Stimulated activated naive CD8-positive, alpha-beta T cell treated with anti-CD3 and anti-CD28 coated beads, Interleukin-15, amount 100 ng/mL, for 72 hours (primary cell): ENCODE measurements around the gene IGLL5.
"Not testable (repeated sequence)": the region's sequence is repeated elsewhere in the genome, so short reads cannot be mapped to it uniquely, and the experiment has no call there.

Experiments used
- ATAC-seq: fragments of 150-1000 bp; cut with Tn5 transposase; 2 replicates; pipeline ENCODE4 v1.10.0; 2021; ENCODE audit warnings: mild to moderate bottlenecking, moderate library complexity
- DNase-seq, 2 donors: peaks; one replicate each; pipeline ENCODE4 v3.0.0; 2021 to 2022
- H3K27ac Mint-ChIP-seq, 2 donors: one replicate each; pipeline ENCODE4 v1.8.0; 2022; ENCODE audit warnings: mild to moderate bottlenecking in 2 of 2, mixed read lengths in 2 of 2, moderate library complexity in 2 of 2
- H3K27me3 Mint-ChIP-seq: one replicate; pipeline ENCODE4 v1.8.0; 2022; ENCODE audit warnings: mixed read lengths
- H3K4me1 Mint-ChIP-seq: one replicate; pipeline ENCODE4 v1.8.0; 2022; ENCODE audit warnings: mild to moderate bottlenecking, mixed read lengths
- H3K4me3 Mint-ChIP-seq, 2 donors: one replicate each; pipeline ENCODE4 v1.8.0; 2022; ENCODE audit warnings: mild to moderate bottlenecking in 2 of 2, mixed read lengths in 2 of 2, moderate library complexity in 1 of 2
- H3K9me3 Mint-ChIP-seq, 2 donors: one replicate each; pipeline ENCODE4 v1.8.0; 2022; ENCODE audit warnings: mixed read lengths in 2 of 2

Gene IGLL5

GRCh38 chr22:22890085-22890484 is 2.5 kb downstream of the IGLL5 start:
- Mint-ChIP-seq H3K4me1 (peaks cover 13% of the 10 kb centered on the region), H3K4me3 (no peak overlapping the region), H3K27ac (no peak overlapping the region), H3K9me3 (no peaks in the 10 kb centered on the region), H3K27me3 (peaks cover 75% of the 10 kb centered on the region)
- ATAC-seq (no peak), DNase-seq (no peak)

GRCh38 chr22:22891139-22891621 is 3.6 kb downstream of the IGLL5 start:
- no peaks in the 10 kb centered on the region for H3K9me3 Mint-ChIP-seq
- no peak overlapping the region for H3K27ac Mint-ChIP-seq
- no peak overlapping the region for H3K4me3 Mint-ChIP-seq
- ATAC-seq (no peak), DNase-seq (no peak)
- H3K27me3 Mint-ChIP-seq: peaks cover 77% of the 10 kb centered on the region
- peaks cover 4% of the 10 kb centered on the region for H3K4me1 Mint-ChIP-seq

GRCh38 chr22:22892096-22893052 is 4.8 kb downstream of the IGLL5 start:
- Mint-ChIP-seq H3K4me1 (peaks cover 4% of the 10 kb centered on the region), H3K27me3 (peaks cover 74% of the 10 kb centered on the region), H3K4me3 (no peak overlapping the region), H3K9me3 (no peaks in the 10 kb centered on the region), H3K27ac (peak overlapping the region in 1 of 2 donors; percentile 10)
- ATAC-seq (no peak), DNase-seq (no peak)

- Mint-ChIP-seq H3K4me3 (no peak overlapping the region), H3K27me3 (peaks cover 72% of the 10 kb centered on the region), H3K27ac (no peak overlapping the region), H3K4me1 (peaks cover 4% of the 10 kb centered on the region), H3K9me3 (no peaks in the 10 kb centered on the region)
- ATAC-seq (no peak), DNase-seq (no peak)
Observed at GRCh38 chr22:22893077-22893805, 5.6 kb downstream of the IGLL5 start.

DNA sequence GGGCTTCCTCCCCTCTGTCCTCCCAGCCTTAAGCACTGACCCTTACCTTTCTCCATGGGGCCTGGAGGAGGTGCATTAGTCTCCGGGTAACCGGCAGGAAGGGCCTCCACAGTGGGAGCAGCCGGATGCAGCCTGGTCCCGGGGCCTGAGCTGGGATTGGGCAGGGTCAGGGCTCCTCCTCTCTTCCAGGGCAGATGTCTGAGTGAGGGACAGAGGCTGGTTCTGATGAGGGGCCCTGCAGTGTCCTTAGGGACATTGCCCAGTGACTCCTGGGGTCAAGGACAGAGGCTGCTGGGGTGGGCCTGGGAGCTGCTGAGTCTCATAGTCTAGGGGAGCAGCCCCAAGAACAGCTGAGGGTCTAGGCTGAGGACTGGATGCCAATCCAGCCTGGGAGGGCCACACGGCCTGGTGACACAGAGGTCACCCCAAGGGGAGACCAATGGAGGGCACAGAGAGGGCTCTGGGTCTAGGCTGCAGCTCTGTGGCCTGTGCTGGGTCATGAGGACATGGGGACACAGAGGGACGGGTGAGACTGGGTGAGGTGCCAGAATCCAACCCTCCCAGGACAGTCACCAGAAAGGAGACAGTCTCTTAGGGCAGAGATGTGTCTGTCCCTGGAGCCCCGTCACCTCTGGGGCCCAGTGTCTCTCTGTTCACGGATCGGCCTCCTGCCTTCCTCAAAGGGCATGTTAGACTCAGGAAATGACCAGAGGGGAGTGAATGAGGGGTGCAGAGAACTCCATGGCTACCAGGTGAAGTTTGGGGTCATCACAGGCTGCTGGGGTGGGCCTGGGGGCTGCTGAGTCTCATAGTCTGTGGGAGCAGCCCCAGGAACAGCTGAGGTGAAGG is 6.5 kb downstream of the IGLL5 start:
- Mint-ChIP-seq H3K9me3 (no peaks in the 10 kb centered on the region), H3K27ac (no peak overlapping the region), H3K27me3 (peaks cover 66% of the 10 kb centered on the region), H3K4me1 (peaks cover 4% of the 10 kb centered on the region), H3K4me3 (no peak overlapping the region)
- DNase-seq (no peak), ATAC-seq (no peak)

DNA sequence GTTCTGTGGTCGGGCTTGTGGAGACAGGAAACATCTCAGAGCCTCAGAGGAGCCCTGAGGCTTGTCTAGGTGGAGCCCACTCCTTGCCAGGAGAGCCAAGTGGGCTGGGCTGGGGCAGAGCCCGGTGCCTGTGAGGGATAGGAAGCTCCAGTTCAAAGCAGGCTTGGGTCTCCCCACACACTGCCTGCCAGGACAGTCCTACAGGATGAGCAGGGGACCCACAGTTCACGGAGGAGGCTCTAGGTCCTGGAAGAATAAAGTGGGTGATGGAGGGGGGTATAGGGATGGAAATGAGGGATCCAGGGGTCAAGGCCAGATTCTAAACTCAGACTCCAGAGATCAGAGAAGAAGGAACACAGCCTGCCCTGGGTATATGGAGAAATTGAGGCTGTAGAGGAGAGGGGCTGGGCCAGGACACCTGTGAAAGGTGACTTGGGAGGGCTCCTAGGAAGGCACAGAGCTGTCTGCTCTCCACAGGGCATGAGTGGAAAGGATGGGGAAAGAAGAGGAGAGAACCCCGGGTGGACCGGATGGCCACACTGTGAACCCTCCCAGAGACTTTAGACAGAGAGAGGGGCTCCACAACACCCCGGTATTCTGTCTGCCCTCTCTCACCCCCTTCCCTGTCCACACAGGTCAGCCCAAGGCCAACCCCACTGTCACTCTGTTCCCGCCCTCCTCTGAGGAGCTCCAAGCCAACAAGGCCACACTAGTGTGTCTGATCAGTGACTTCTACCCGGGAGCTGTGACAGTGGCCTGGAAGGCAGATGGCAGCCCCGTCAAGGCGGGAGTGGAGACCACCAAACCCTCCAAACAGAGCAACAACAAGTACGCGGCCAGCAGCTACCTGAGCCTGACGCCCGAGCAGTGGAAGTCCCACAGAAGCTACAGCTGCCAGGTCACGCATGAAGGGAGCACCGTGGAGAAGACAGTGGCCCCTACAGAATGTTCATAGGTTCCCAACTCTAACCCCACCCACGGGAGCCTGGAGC is 7.4 kb downstream of the IGLL5 start:
- H3K9me3 Mint-ChIP-seq: no peaks in the 10 kb centered on the region
- peak overlapping the region in 1 of 2 donors; percentile 0 for H3K27ac Mint-ChIP-seq
- peaks cover 63% of the 10 kb centered on the region for H3K27me3 Mint-ChIP-seq
- H3K4me3 Mint-ChIP-seq: no peak overlapping the region
- DNase-seq (no peak), ATAC-seq (no peak)
- peaks cover 4% of the 10 kb centered on the region for H3K4me1 Mint-ChIP-seq

DNA sequence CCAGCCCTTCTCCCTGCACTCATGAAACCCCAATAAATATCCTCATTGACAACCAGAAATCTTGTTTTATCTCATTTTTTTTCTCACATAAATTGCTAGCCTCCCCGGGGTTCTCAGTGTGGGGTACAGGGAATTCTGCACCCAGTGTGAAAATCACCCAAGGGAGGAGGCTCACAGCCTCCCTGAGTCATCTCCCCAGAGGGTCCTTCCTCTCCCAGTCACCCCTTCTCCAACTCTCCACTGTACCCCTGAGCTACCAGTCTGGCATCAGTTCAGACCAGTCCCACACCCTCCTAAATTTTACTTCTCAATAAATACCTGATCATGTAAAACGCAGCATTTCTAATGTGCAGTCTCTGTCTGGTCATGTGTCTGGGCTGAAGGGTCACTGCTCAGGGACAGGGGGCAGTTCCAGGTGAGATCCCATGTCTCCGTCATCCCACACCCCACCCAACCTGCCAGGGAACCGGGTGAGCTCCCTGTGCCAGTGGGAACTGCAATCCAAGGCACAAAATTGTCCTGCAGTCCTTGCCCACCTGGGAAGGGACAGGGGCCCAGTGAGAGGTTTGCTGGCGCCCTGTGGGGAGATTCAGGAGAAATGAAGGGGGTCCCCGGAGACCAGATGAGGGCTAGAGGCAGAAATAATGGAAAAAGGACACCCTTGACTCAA is 8.3 kb downstream of the IGLL5 start:
- H3K27me3 Mint-ChIP-seq: peaks cover 62% of the 10 kb centered on the region
- DNase-seq: no peak
- H3K9me3 Mint-ChIP-seq: no peaks in the 10 kb centered on the region
- no peak overlapping the region for H3K4me3 Mint-ChIP-seq
- peak overlapping the region in 1 of 2 donors; percentile 0 for H3K27ac Mint-ChIP-seq
- ATAC-seq: no peak
- H3K4me1 Mint-ChIP-seq: peaks cover 4% of the 10 kb centered on the region

DNA sequence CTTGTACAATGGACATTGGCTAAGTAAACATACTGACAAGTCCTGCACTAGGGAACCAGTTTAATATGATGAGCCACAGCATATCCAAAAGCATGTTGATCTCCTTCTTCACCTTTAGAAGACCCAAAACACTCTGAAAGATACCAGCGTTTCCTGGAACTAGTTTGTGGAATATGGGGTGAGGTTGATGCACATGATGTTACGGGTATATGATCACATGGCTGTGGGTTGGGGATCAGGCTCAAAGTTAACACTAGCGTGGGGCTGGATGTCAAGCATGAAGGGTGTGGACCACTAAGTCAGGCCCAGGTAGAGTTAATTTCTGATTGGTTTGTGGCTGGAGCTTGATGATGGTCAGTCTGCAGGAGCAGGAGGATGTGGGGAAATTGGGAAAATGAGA is 9.0 kb downstream of the IGLL5 start:
- DNase-seq (no peak), ATAC-seq (no peak)
- peaks cover 62% of the 10 kb centered on the region for H3K27me3 Mint-ChIP-seq
- peaks cover 4% of the 10 kb centered on the region for H3K4me1 Mint-ChIP-seq
- H3K27ac Mint-ChIP-seq: no peak overlapping the region
- H3K9me3 Mint-ChIP-seq: no peaks in the 10 kb centered on the region
- no peak overlapping the region for H3K4me3 Mint-ChIP-seq

DNA sequence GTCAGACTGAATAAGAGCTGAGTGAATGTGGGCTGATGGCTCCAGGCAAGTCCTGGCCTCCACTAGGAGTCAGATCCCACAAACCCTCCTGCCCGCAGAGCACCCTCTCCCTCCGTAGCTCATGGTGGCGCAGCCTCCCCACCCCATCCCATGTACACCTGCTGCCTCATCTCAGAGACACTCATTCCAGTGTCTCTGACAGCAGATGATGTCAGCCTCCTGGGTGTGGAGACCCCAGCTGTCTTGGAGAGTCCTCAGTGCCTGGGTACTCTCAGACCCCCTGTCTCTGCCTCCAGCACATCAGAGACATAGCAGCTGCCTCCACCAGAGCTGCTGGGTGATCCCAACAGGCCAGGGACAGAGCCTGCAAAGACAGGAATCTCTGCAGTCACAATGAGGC is 9.5 kb downstream of the IGLL5 start:
- H3K4me3 Mint-ChIP-seq: no peak overlapping the region
- no peaks in the 10 kb centered on the region for H3K9me3 Mint-ChIP-seq
- ATAC-seq: no peak
- no peak for DNase-seq
- no peak overlapping the region for H3K27ac Mint-ChIP-seq
- H3K4me1 Mint-ChIP-seq: peaks cover 4% of the 10 kb centered on the region
- peaks cover 66% of the 10 kb centered on the region for H3K27me3 Mint-ChIP-seq

- DNase-seq (no peak), ATAC-seq (no peak)
- Mint-ChIP-seq H3K9me3 (no peaks in the 10 kb centered on the region), H3K4me3 (no peak overlapping the region), H3K27ac (no peak overlapping the region), H3K27me3 (peaks cover 66% of the 10 kb centered on the region), H3K4me1 (peaks cover 4% of the 10 kb centered on the region)
Observed at GRCh38 chr22:22897947-22898346, 10.3 kb downstream of the IGLL5 start.

DNA sequence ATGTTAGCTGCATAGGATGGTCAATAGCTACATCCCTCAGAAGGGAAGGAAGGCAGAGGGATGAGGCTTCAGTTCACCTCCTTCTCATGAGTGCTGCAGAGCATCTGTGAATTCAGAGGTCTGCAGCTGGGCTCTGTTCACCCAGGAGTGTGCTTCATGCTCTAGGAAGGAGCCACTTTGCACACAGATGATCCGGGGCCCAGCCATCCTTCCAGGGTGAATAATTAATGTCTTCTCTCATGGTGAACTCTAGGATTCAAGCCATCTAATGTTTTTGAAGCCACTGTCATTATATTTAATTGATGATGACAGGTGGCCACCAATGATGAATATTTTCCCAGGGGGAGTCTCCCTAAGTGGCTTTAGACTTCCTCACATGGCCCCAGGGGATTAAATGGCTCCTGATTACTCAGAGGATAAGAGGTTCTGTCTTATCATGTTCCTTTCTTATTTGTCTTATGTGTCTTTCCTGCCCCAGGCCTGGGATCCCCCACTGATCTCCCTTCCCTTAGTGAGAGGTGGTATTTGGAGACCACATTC is 10.9 kb downstream of the IGLL5 start:
- not testable (repeated sequence) for H3K27ac Mint-ChIP-seq, H3K9me3 Mint-ChIP-seq, DNase-seq, H3K4me1 Mint-ChIP-seq, ATAC-seq, H3K4me3 Mint-ChIP-seq
- peaks cover 68% of the 10 kb centered on the region for H3K27me3 Mint-ChIP-seq

- not testable (repeated sequence) for H3K4me1 Mint-ChIP-seq, H3K9me3 Mint-ChIP-seq, H3K4me3 Mint-ChIP-seq, ATAC-seq, DNase-seq, H3K27ac Mint-ChIP-seq
- H3K27me3 Mint-ChIP-seq: peaks cover 64% of the 10 kb centered on the region
Observed at GRCh38 chr22:22899342-22900080, 11.9 kb downstream of the IGLL5 start.

DNA sequence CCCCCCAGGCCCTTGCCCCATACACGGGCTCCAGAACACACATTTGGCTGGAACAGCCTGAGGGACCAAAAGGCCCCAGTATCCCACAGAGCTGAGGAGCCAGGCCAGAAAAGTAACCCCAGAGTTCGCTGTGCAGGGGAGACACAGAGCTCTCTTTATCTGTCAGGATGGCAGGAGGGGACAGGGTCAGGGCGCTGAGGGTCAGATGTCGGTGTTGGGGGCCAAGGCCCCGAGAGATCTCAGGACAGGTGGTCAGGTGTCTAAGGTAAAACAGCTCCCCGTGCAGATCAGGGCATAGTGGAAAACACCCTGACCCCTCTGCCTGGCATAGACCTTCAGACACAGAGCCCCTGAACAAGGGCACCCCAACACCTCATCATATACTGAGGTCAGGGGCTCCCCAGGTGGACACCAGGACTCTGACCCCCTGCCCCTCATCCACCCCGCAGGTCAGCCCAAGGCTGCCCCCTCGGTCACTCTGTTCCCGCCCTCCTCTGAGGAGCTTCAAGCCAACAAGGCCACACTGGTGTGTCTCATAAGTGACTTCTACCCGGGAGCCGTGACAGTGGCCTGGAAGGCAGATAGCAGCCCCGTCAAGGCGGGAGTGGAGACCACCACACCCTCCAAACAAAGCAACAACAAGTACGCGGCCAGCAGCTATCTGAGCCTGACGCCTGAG is 13.1 kb downstream of the IGLL5 start:
- not testable (repeated sequence) for DNase-seq, H3K4me1 Mint-ChIP-seq, H3K4me3 Mint-ChIP-seq, H3K27ac Mint-ChIP-seq, H3K9me3 Mint-ChIP-seq
- H3K27me3 Mint-ChIP-seq: peaks cover 61% of the 10 kb centered on the region
- peak; percentile 25 for ATAC-seq
